Measurements from ENCODE around the gene LDHD.

LDHD gene

DNA sequence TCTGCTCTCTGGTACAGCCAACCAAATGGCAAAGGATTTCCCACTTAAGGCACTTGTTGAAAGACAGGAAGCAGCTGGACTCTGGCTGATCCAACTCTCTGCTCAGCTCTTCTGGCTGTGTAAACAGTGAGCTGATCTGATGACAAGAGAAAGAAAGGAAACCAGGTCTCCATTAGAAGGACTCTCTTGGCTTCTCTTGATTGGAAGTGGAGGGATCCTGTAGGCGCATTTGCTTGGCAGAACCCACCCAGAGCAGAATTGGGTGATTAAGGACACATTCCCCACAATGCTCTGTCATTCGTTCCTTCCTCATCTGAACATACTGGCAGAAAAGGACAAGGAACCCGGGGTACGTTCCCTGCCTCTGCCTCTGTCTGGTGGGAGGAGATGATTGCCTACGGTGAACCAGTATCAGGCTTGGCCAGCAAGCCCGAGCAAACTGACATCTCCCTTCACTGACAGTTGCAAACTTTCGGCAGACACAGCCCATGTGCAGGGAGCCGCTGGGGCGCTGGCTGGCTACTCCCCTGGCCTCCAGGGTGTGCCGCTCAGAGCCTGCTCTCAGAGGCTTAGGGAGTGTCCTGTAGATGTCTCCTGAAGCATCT lies 29.1 kb downstream of the LDHD start:
- Histone ChIP-seq H3F3A (ENCODE audit: insufficient read depth, low read length) (no peaks in the 10 kb centered on the region), H2AFZ (ENCODE audit: low read length) (no peak overlapping the region), H3K79me2 (ENCODE audit: low read length) (no peaks in the 10 kb centered on the region), H4K20me1 (ENCODE audit: insufficient read depth, low read length) (no peaks in the 10 kb centered on the region), H3K4me1 (ENCODE audit: low read length) (no peaks in the 10 kb centered on the region), H3K4me3 (ENCODE audit: low read length) (no peak overlapping the region), H3K27me3 (replicated peaks; ENCODE audit: insufficient read depth, low read length) (no peaks in the 10 kb centered on the region), H3K9me2 (replicated peaks; ENCODE audit: insufficient read depth, low read length) (no peaks in the 10 kb centered on the region), H3K4me2 (ENCODE audit: low read depth, low read length) (no peak overlapping the region), H3K9ac (ENCODE audit: low read length) (no peak overlapping the region), H3K9me3 (replicated peaks; ENCODE audit: insufficient read depth, low read length) (no peaks in the 10 kb centered on the region), H3K27ac (ENCODE audit: low read length) (no peak overlapping the region), H3K36me3 (replicated peaks; ENCODE audit: insufficient read depth, low read length) (no peaks in the 10 kb centered on the region)
- TF ChIP-seq, protein P1, sequence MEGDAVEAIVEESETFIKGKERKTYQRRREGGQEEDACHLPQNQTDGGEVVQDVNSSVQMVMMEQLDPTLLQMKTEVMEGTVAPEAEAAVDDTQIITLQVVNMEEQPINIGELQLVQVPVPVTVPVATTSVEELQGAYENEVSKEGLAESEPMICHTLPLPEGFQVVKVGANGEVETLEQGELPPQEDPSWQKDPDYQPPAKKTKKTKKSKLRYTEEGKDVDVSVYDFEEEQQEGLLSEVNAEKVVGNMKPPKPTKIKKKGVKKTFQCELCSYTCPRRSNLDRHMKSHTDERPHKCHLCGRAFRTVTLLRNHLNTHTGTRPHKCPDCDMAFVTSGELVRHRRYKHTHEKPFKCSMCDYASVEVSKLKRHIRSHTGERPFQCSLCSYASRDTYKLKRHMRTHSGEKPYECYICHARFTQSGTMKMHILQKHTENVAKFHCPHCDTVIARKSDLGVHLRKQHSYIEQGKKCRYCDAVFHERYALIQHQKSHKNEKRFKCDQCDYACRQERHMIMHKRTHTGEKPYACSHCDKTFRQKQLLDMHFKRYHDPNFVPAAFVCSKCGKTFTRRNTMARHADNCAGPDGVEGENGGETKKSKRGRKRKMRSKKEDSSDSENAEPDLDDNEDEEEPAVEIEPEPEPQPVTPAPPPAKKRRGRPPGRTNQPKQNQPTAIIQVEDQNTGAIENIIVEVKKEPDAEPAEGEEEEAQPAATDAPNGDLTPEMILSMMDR (IDR thresholded peaks at IDR 0.05; ENCODE audit: low read length), result no peak
- TF ChIP-seq EZH2phosphoT487 (IDR thresholded peaks at IDR 0.05; ENCODE audit: low read length) (no peak), EZH2 (optimal IDR thresholded peaks at IDR 0.05; ENCODE audit: low read depth, low read length) (no peak)
- no peak for DNase-seq

DNA sequence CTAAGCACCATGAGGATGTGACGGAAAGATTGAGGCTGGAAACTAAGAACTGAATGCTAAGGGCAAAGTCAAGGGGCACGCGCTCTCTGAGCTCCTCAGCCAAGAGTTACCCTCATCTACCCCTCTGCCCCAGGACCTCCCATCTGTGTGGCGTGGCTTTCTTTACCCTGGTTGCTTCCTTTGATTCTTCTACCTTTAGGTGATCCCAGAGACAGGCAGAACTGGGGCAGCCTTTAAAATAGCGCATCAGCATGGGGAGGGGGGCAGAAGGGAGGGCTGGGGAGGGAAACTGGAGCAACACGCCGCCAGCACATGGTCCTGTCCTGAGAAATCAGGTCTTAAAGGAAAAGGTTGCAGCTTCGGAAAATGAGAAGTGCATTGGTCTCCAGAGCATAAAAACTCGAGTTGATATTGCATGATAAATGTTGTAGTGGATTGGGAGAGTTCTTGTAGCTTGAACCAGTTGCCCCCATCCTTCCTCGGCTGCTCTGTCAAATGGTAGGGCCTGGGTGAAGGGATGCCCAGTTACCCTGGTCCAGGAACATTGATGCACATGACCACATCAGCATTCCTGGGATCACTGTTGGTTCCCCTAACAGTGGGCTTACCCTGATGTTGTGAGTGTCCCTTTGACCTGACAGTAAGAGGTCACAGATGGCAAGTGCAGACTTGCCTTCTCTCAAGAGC lies 29.7 kb downstream of the LDHD start:
- no peak overlapping the region for H3K9ac ChIP-seq (ENCODE audit: low read length)
- no peak for DNase-seq
- H3K79me2 ChIP-seq (ENCODE audit: low read length), result no peaks in the 10 kb centered on the region

DNA sequence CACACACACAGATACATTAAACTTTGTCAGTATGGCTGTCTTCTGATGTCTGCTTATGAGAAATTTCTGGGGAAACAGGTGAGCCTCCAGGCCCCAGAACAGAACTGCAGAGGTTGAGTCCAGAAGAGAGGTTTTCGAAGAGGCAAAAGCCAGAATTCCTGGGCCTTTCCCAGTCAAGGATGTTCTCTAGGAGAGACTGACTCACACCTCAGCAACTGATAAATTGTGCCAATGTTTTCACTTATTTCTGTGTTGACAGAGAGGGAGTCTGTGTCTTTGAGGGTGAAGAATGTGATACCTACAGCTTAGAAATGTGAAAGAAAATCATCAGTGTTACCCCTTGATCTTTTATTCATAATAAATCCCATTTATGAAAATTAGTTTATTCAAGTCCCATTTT lies 30.3 kb downstream of the LDHD start:
- Histone ChIP-seq H3K4me1 (ENCODE audit: low read length) (no peaks in the 10 kb centered on the region), H3K9me3 (replicated peaks; ENCODE audit: insufficient read depth, low read length) (no peaks in the 10 kb centered on the region), H3F3A (ENCODE audit: insufficient read depth, low read length) (no peaks in the 10 kb centered on the region), H3K4me2 (ENCODE audit: low read depth, low read length) (no peak overlapping the region), H3K27me3 (replicated peaks; ENCODE audit: insufficient read depth, low read length) (no peaks in the 10 kb centered on the region), H3K27ac (ENCODE audit: low read length) (no peak overlapping the region), H3K36me3 (replicated peaks; ENCODE audit: insufficient read depth, low read length) (no peaks in the 10 kb centered on the region), H3K79me2 (ENCODE audit: low read length) (no peaks in the 10 kb centered on the region), H4K20me1 (ENCODE audit: insufficient read depth, low read length) (no peaks in the 10 kb centered on the region), H3K9ac (ENCODE audit: low read length) (no peak overlapping the region), H3K9me2 (replicated peaks; ENCODE audit: insufficient read depth, low read length) (no peaks in the 10 kb centered on the region), H2AFZ (ENCODE audit: low read length) (no peak overlapping the region), H3K4me3 (ENCODE audit: low read length) (no peak overlapping the region)
- DNase-seq, result no peak
- TF ChIP-seq, protein P1 (IDR thresholded peaks at IDR 0.05; ENCODE audit: low read length), result no peak
- TF ChIP-seq EZH2phosphoT487 (IDR thresholded peaks at IDR 0.05; ENCODE audit: low read length), result no peak
- TF ChIP-seq EZH2 (optimal IDR thresholded peaks at IDR 0.05; ENCODE audit: low read depth, low read length), result no peak

More for the DNA sequence above, 29.7 kb downstream of the LDHD start:
- H3K4me2 ChIP-seq (ENCODE audit: low read depth, low read length), result no peak overlapping the region
- no peaks in the 10 kb centered on the region for H3K36me3 ChIP-seq (replicated peaks; ENCODE audit: insufficient read depth, low read length)
- H3F3A ChIP-seq (ENCODE audit: insufficient read depth, low read length), result no peaks in the 10 kb centered on the region
- H3K9me2 ChIP-seq (replicated peaks; ENCODE audit: insufficient read depth, low read length), result no peaks in the 10 kb centered on the region
- H3K4me3 ChIP-seq (ENCODE audit: low read length), result no peak overlapping the region
- H2AFZ ChIP-seq (ENCODE audit: low read length), result no peak overlapping the region
- H3K4me1 ChIP-seq (ENCODE audit: low read length), result no peaks in the 10 kb centered on the region
- no peaks in the 10 kb centered on the region for H3K27me3 ChIP-seq (replicated peaks; ENCODE audit: insufficient read depth, low read length)
- H3K9me3 ChIP-seq (replicated peaks; ENCODE audit: insufficient read depth, low read length), result no peaks in the 10 kb centered on the region
- H3K27ac ChIP-seq (ENCODE audit: low read length), result no peak overlapping the region
- no peaks in the 10 kb centered on the region for H4K20me1 ChIP-seq (ENCODE audit: insufficient read depth, low read length)
- TF ChIP-seq EZH2 (optimal IDR thresholded peaks at IDR 0.05; ENCODE audit: low read depth, low read length) (no peak), EZH2phosphoT487 (IDR thresholded peaks at IDR 0.05; ENCODE audit: low read length) (no peak)
- TF ChIP-seq, protein P1 (IDR thresholded peaks at IDR 0.05; ENCODE audit: low read length), result no peak

All from MM.1S (cell line).